ENCODE measurements around the gene ZIC5. TPM values are rescaled to one million over a fixed set of nuclear protein-coding genes. Genes with fewer than 3 reads are reported as not detected.

Gene ZIC5
- total RNA-seq, 4 donors from 2014 or later, result not detected

DNA sequence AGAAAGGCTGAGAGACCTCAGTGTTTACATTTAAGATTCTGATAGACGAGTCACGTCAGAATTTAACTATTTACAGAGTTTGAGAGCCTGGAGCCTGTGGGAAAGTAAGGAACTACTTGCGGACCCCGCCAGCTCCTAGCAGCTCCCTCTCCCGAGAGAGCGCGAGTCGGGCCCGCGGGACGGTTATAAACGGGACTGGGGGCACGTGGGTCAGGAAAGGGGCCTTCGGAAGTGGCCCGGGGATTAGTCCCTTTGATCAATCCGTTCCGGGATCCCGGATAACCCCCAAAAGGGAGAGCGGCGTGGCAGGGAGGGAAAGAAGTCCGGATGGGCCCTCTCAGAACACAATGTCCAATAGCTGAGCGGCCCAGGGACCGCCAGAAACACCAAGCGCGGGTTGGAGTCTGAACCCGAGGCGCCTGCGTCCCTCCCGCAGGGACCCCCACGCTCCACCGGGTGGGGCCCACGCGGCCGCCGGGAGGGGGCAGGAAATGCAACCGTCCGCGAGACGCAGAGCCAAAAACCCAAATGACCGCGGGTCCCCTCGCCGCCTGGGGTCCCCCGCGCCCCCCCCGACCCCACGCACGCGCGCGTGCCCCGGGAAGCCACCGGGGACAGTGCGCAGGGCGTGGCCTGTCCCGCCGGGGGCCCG lies 3.6 kb downstream of the ZIC5 start:
- peak overlapping the region in 1 of 2 donors; percentile 45 for H3K4me3 ChIP-seq
- H3K27me3 ChIP-seq, result peaks cover 100% of the 10 kb centered on the region
- no peaks in the 10 kb centered on the region for H3K36me3 ChIP-seq
- TF ChIP-seq POLR2A (IDR thresholded peaks at IDR 0.05), result no peak
- no peak for TF ChIP-seq POLR2AphosphoS5 (IDR thresholded peaks at IDR 0.05)
- no peak for TF ChIP-seq CTCF (IDR thresholded peaks at IDR 0.05)
- no peak for TF ChIP-seq EP300 (IDR thresholded peaks at IDR 0.05)
- no peaks in the 10 kb centered on the region for H3K9me3 ChIP-seq
- peaks cover 0 to 44% (median 32%) of the 10 kb centered on the region in 3 donors for H3K4me1 ChIP-seq
- no peak for ATAC-seq
- no peak overlapping the region for H3K27ac ChIP-seq
- 3 to 42% methylated on average over 5 to 7 of the region's 58 CpGs for WGBS, 2 donors (ENCODE audit: low coverage in 1 of 2)

DNA sequence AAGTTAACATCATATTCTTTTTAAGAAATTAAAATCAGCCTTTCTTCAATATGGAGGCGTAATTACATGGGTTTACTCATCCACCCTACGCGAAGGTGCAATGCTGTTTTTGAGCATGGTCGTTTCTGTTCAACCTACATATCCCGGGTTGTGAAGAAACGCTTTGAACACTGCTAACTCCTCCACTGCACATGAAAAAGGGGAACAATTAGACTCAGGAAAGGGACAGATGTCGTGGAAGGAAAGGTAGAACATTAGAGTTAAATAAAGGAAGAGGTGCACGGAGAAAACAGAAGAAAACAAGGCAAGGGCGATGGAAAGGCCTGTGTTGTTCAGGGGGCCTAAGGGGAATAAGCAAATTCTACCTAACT lies 4.1 kb downstream of the ZIC5 start:
- Histone ChIP-seq H3K27me3 (peaks cover 100% of the 10 kb centered on the region), H3K27ac (no peak overlapping the region), H3K36me3 (no peaks in the 10 kb centered on the region), H3K9me3 (no peaks in the 10 kb centered on the region), H3K4me3 (no peak overlapping the region), H3K4me1 (peaks cover 0 to 44% (median 32%) of the 10 kb centered on the region in 3 donors)
- WGBS, 2 donors (ENCODE audit: low coverage in 1 of 2), result 66 to 70% methylated on average over 8 to 9 of the region's 9 CpGs
- ATAC-seq, result no peak
- TF ChIP-seq POLR2A (IDR thresholded peaks at IDR 0.05), result no peak
- TF ChIP-seq CTCF (IDR thresholded peaks at IDR 0.05), result no peak
- TF ChIP-seq EP300 (IDR thresholded peaks at IDR 0.05), result no peak
- TF ChIP-seq POLR2AphosphoS5 (IDR thresholded peaks at IDR 0.05), result no peak

DNA sequence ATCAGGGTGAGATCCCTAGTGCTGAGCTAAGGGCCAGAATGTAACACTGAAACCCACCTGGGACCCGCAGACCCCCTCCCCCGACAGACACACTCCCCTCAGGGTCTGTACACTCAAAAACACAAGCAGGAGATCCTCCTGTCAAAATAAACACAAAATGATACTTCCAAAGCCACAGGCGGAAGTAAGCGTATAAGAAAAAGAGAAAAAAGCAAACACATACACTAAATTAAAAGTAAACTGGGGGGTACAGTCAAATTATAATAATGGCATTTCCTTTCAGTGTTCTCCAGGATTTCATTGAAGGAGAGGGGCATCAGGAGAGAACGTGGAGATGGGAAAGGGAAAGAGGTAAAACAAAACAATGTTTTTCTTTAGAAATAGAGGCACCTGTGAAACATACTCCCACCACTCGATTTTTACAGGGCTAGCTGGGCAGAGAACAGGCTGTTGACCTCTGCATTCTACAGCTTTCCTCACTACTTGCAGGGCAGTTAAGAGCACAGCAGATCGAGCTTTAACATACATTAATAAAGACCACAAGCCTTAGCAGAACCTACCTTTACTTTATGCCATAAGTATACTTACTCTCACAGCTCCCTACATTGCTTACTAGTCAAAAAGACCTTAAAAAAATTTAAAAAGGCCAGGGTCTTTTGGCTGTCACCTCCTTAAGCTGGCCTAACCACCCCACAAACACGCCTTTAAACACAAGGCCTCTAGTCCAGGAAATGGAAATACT lies 5.3 kb downstream of the ZIC5 start:
- 76 to 84% methylated on average over 3 to 8 of the region's 8 CpGs for WGBS, 2 donors (ENCODE audit: low coverage in 1 of 2)
- Histone ChIP-seq H3K4me1 (peaks cover 0 to 35% (median 29%) of the 10 kb centered on the region in 3 donors), H3K27me3 (peaks cover 100% of the 10 kb centered on the region), H3K4me3 (no peak overlapping the region), H3K9me3 (no peaks in the 10 kb centered on the region), H3K27ac (no peak overlapping the region), H3K36me3 (no peaks in the 10 kb centered on the region)
- TF ChIP-seq POLR2AphosphoS5 (IDR thresholded peaks at IDR 0.05) (no peak), POLR2A (IDR thresholded peaks at IDR 0.05) (no peak), CTCF (IDR thresholded peaks at IDR 0.05) (no peak), EP300 (IDR thresholded peaks at IDR 0.05) (no peak)
- no peak for ATAC-seq

- H3K4me1 ChIP-seq, result peaks cover 0 to 27% (median 23%) of the 10 kb centered on the region in 3 donors
- no peak overlapping the region for H3K4me3 ChIP-seq
- TF ChIP-seq CTCF (IDR thresholded peaks at IDR 0.05) (no peak), EP300 (IDR thresholded peaks at IDR 0.05) (no peak), POLR2AphosphoS5 (IDR thresholded peaks at IDR 0.05) (no peak)
- H3K9me3 ChIP-seq, result no peaks in the 10 kb centered on the region
- no peak overlapping the region for H3K27ac ChIP-seq
- WGBS, 2 donors (ENCODE audit: low coverage in 1 of 2), result 66 to 79% methylated on average over 4 of the region's 9 CpGs
- H3K36me3 ChIP-seq, result no peaks in the 10 kb centered on the region
- ATAC-seq, result no peak
- peaks cover 100% of the 10 kb centered on the region for H3K27me3 ChIP-seq
These were observed 6.1 kb downstream of the ZIC5 start for GRCh38 chr13:99965329-99966000.
